Ishikawa (cell line): ENCODE data around the gene ACAA1.

ENCODE experiments used
- CEBPB ChIP-seq: IDR thresholded peaks from 2 replicates; pipeline ENCODE4 v1.6.1; 2012
- CREB1 ChIP-seq: IDR thresholded peaks from 2 replicates; pipeline ENCODE4 v1.6.1; 2012; ENCODE audit warnings: low read depth
- EGR1 ChIP-seq: IDR thresholded peaks from 2 replicates; pipeline ENCODE4 v1.6.1; 2012
- EP300 ChIP-seq: IDR thresholded peaks from 2 replicates; pipeline ENCODE4 v1.6.1; 2012; ENCODE audit warnings: borderline replicate concordance
- FOXM1 ChIP-seq: IDR thresholded peaks from 2 replicates; pipeline ENCODE4 v1.6.1; 2012; ENCODE audit warnings: low read depth, borderline replicate concordance
- MAX ChIP-seq: IDR thresholded peaks from 2 replicates; pipeline ENCODE4 v1.6.1; 2012
- NFIC ChIP-seq: IDR thresholded peaks from 2 replicates; pipeline ENCODE4 v1.6.1; 2012
- RAD21 ChIP-seq: IDR thresholded peaks from 2 replicates; pipeline ENCODE4 v1.6.1; 2012; ENCODE audit warnings: low read depth
- REST ChIP-seq: IDR thresholded peaks from 2 replicates; pipeline ENCODE4 v1.6.1; 2012; ENCODE audit warnings: low read depth, mild to moderate bottlenecking
- TAF1 ChIP-seq: IDR thresholded peaks from 2 replicates; pipeline ENCODE4 v1.6.1; 2012; ENCODE audit warnings: low read depth, mild to moderate bottlenecking
- TCF12 ChIP-seq: IDR thresholded peaks from 2 replicates; pipeline ENCODE4 v1.6.1; 2012; ENCODE audit warnings: low read depth
- TEAD4 ChIP-seq: IDR thresholded peaks from 2 replicates; pipeline ENCODE4 v1.6.1; 2012
- YY1 ChIP-seq: IDR thresholded peaks from 2 replicates; pipeline ENCODE4 v1.6.1; 2012; ENCODE audit warnings: low read depth
- ZBTB7A ChIP-seq: IDR thresholded peaks from 2 replicates; pipeline ENCODE4 v1.6.1; 2012; ENCODE audit warnings: low read depth
- TF ChIP-seq, protein P1 (sequence below): IDR thresholded peaks from 2 replicates; pipeline ENCODE4 v1.6.1; 2012

ACAA1 gene

DNA sequence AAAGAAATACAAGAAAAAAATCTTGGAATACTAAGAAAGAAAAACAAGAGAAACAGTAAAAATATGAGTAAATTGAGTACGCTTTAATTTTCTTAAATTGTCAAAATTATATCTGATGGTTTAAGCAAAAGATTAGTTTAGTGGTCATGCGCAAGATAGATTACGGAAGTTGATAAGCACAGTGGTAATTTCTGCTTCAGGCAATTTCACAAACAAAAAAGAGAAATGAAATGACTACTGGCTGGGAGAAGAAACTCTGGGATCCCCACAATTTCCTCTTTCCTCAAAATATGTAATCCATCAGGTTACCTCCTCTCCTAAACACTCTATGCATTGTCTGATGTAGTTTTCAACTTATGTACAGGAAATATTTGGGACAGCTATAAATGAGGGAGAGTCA lies 10.5 kb upstream of the ACAA1 start:
- TF ChIP-seq TCF12 (no peak), EP300 (no peak), EGR1 (no peak), YY1 (no peak), CREB1 (no peak), FOXM1 (no peak), TAF1 (no peak)

- TF ChIP-seq RAD21: no peak
- TF ChIP-seq TEAD4: no peak
- TF ChIP-seq MAX: no peak
- TF ChIP-seq CEBPB: no peak
- no peak for TF ChIP-seq ZBTB7A
- TF ChIP-seq CREB1: no peak
- no peak for TF ChIP-seq EP300
- TF ChIP-seq, protein P1, sequence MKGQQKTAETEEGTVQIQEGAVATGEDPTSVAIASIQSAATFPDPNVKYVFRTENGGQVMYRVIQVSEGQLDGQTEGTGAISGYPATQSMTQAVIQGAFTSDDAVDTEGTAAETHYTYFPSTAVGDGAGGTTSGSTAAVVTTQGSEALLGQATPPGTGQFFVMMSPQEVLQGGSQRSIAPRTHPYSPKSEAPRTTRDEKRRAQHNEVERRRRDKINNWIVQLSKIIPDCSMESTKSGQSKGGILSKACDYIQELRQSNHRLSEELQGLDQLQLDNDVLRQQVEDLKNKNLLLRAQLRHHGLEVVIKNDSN: no peak
- TF ChIP-seq TAF1: no peak
- TF ChIP-seq YY1: no peak
Measured at GRCh38 chr3:38146504-38146903, 9.6 kb upstream of the ACAA1 start.

DNA sequence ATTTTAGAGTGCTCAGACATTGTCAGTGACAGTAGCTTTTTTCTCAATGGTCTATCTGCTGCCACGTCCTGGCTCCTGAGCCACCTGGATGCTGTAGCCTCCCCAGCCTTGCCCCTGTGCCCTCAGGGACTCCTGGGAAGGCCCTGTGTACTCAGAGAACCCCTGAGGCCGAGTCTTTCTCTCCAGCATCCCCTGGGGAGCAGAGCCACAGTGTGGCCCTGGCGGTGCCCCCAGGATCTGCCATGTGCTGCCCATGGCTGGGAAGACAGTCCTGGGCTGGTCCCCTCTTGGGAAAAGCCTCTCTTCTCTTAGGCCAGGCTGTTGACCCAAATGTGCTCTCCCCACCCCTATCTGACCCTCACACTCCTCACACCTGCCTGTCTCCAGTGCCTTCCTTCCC lies 6.6 kb upstream of the ACAA1 start:
- TF ChIP-seq CREB1: no peak
- no peak for TF ChIP-seq MAX
- no peak for TF ChIP-seq REST
- TF ChIP-seq EP300: no peak
- TF ChIP-seq RAD21: no peak
- TF ChIP-seq TCF12: no peak
- no peak for TF ChIP-seq CEBPB
- TF ChIP-seq TEAD4: no peak
- TF ChIP-seq ZBTB7A: no peak
- no peak for TF ChIP-seq EGR1
- no peak for TF ChIP-seq YY1
- TF ChIP-seq TAF1: no peak
- TF ChIP-seq, protein P1: no peak
- TF ChIP-seq FOXM1: no peak
- no peak for TF ChIP-seq NFIC

DNA sequence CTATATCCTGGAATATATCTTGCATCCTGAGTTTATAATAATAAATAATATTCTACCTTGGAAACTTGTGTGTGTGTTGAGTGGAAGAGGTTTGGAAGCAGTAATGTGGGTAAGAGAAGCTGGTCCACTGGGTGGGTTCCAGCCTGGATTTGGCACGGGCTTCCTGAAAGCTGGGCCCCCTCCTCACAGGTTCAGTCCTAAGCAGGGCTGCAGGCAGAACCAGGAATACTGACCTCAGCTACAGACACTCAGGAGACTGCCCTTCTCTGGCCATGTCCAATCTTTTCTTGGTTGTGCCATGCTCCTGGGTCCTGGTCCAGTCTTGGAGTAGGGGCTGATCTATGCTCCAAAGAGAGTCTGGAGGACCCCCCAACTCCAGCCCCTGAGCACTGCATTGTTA lies 6.0 kb upstream of the ACAA1 start:
- no peak for TF ChIP-seq ZBTB7A
- no peak for TF ChIP-seq CEBPB
- TF ChIP-seq TCF12: no peak
- no peak for TF ChIP-seq REST
- TF ChIP-seq RAD21: no peak
- no peak for TF ChIP-seq NFIC
- no peak for TF ChIP-seq TAF1
- no peak for TF ChIP-seq EP300
- TF ChIP-seq TEAD4: no peak
- TF ChIP-seq YY1: no peak
- no peak for TF ChIP-seq MAX

DNA sequence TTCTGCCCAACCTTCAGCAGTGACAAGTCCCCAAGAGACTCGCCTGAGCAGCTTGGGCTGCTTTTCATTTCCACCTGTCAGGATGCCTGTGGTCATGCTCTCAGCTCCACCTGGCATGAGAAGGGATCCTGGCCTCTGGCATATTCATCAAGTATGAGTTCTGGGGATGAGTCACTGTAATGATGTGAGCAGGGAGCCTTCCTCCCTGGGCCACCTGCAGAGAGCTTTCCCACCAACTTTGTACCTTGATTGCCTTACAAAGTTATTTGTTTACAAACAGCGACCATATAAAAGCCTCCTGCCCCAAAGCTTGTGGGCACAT lies 5.0 kb upstream of the ACAA1 start:
- no peak for TF ChIP-seq ZBTB7A
- TF ChIP-seq CEBPB: no peak
- TF ChIP-seq REST: no peak
- TF ChIP-seq TCF12: no peak
- no peak for TF ChIP-seq TAF1
- no peak for TF ChIP-seq TEAD4
- TF ChIP-seq, protein P1: no peak
- TF ChIP-seq MAX: no peak
- no peak for TF ChIP-seq NFIC
